Measurements from ENCODE around the gene KRTAP5-5.

The KRTAP5-5 gene

DNA sequence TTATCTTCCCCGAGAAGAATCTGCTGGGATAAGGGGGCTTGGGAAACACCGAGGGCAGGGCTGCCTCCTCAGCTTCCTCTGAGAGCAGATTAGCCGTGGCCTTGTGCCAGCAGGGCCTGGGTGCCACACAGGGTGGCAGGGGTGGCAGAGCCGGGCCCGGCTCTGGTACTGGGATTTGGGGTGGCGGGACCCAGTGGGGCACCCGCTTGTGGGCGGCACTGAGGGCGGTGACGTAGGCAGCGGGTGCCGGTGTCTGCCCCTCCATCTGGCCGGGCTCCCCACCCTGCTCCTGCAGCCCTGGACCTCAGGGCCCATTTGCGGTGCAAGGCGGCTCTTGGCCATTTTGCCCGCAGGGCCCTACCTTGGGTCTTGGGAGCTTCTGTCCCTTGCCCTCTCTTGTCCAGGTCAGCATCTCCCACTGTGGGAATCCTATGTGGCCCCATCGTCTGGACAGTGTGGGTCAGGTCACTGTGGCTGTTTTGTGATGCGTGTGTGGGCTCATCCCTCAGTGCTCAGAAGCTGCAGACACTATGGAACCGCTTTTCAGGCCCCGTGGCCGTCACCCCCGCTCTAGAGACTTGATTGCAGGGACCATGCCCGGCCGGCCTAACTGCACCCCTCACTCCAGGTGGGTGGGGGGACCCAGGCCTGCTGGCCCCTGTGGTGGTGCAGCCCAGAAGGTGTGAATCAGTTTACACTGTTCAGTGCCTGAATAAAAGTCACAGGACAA lies 37.7 kb downstream of the KRTAP5-5 start:
- DNase-seq = no peak
- no peak overlapping the region for H4K8ac ChIP-seq (ENCODE audit: low read depth, low read length)
- H2BK120ac ChIP-seq (ENCODE audit: insufficient read depth, low read length, poor library complexity) = no peak overlapping the region
- no peak overlapping the region for H4K12ac ChIP-seq (ENCODE audit: low read depth, low read length)
- no peak overlapping the region for H2BK5ac ChIP-seq (ENCODE audit: low read depth, low read length, poor library complexity)
- H3K36me3 ChIP-seq (ENCODE audit: control insufficient read depth in 1 of 2, insufficient read depth in 2 of 2, low read length in 2 of 2) = no peaks in the 10 kb centered on the region
- H3K4me3 ChIP-seq (ENCODE audit: low read depth, low read length) = no peak overlapping the region
- H3K79me2 ChIP-seq (ENCODE audit: control insufficient read depth, insufficient read depth, low read length, poor library complexity) = no peaks in the 10 kb centered on the region
- peaks cover 6% of the 10 kb centered on the region for H3K9me3 ChIP-seq (ENCODE audit: insufficient read depth, low read depth, low read length)
- H3K27me3 ChIP-seq (ENCODE audit: insufficient read depth, low read length) = no peaks in the 10 kb centered on the region
- no peak overlapping the region for H3K27ac ChIP-seq (ENCODE audit: low read depth, low read length)
- no peak overlapping the region for H2AFZ ChIP-seq (ENCODE audit: insufficient read depth, low read length, poor library complexity)
- H3K79me1 ChIP-seq (ENCODE audit: low read length) = no peaks in the 10 kb centered on the region
- H3K4me2 ChIP-seq (ENCODE audit: low read length) = no peak overlapping the region
- H3K14ac ChIP-seq (ENCODE audit: low read length) = no peak overlapping the region
- no CpG with 5 or more reads among the region's 24 CpGs for WGBS (ENCODE audit: extremely low coverage, insufficient coverage, insufficient read length)
- no peak overlapping the region for H2AK5ac ChIP-seq (ENCODE audit: low read length)
- no peak overlapping the region for H3K18ac ChIP-seq (ENCODE audit: low read length)
- H3K23ac ChIP-seq (ENCODE audit: low read length) = no peak overlapping the region
- no peak overlapping the region for H2BK12ac ChIP-seq (ENCODE audit: low read length)
- no peak overlapping the region for H3K4ac ChIP-seq (ENCODE audit: low read depth, low read length)
- no peaks in the 10 kb centered on the region for H3K4me1 ChIP-seq (ENCODE audit: control insufficient read depth in 1 of 2, insufficient read depth in 2 of 2, low read length in 2 of 2)
- H3K9ac ChIP-seq (ENCODE audit: low read length) = no peak overlapping the region
- no peak overlapping the region for H4K91ac ChIP-seq (ENCODE audit: low read depth, low read length)

DNA sequence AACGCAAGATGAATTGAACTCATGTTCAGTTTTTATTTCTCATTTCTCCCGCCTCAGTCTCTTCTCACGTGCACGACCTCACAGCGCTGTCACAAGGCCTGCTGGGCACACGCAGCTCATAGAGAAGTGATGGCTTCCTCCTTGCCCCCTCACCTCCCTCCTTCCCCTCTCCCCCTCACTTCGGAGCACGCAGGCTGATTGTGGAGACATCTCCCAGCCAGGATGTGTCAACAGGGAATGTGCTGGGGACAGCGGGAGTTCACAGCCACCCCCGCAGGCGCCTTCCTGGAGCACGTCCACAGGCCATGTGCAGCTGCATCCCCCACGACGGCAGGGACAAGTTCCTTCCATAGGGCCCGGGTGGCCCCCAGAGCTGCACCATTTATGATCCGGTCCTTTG lies 38.3 kb downstream of the KRTAP5-5 start:
- Histone ChIP-seq H3K14ac (ENCODE audit: low read length) (no peak overlapping the region), H4K8ac (ENCODE audit: low read depth, low read length) (no peak overlapping the region), H2AK5ac (ENCODE audit: low read length) (no peak overlapping the region), H3K27me3 (ENCODE audit: insufficient read depth, low read length) (no peaks in the 10 kb centered on the region), H3K36me3 (ENCODE audit: control insufficient read depth in 1 of 2, insufficient read depth in 2 of 2, low read length in 2 of 2) (no peaks in the 10 kb centered on the region), H3K4me3 (ENCODE audit: low read depth, low read length) (no peak overlapping the region), H2BK5ac (ENCODE audit: low read depth, low read length, poor library complexity) (no peak overlapping the region), H4K12ac (ENCODE audit: low read depth, low read length) (no peak overlapping the region), H2BK120ac (ENCODE audit: insufficient read depth, low read length, poor library complexity) (no peak overlapping the region), H2AFZ (ENCODE audit: insufficient read depth, low read length, poor library complexity) (no peak overlapping the region), H3K27ac (ENCODE audit: low read depth, low read length) (no peak overlapping the region), H3K9me3 (ENCODE audit: insufficient read depth, low read depth, low read length) (peaks cover 6% of the 10 kb centered on the region), H3K4ac (ENCODE audit: low read depth, low read length) (no peak overlapping the region), H3K18ac (ENCODE audit: low read length) (no peak overlapping the region), H3K4me2 (ENCODE audit: low read length) (no peak overlapping the region), H3K79me1 (ENCODE audit: low read length) (no peaks in the 10 kb centered on the region), H3K79me2 (ENCODE audit: control insufficient read depth, insufficient read depth, low read length, poor library complexity) (no peaks in the 10 kb centered on the region), H3K4me1 (ENCODE audit: control insufficient read depth in 1 of 2, insufficient read depth in 2 of 2, low read length in 2 of 2) (no peaks in the 10 kb centered on the region), H3K9ac (ENCODE audit: low read length) (no peak overlapping the region), H4K91ac (ENCODE audit: low read depth, low read length) (no peak overlapping the region), H3K23ac (ENCODE audit: low read length) (no peak overlapping the region), H2BK12ac (ENCODE audit: low read length) (no peak overlapping the region)
- no peak for DNase-seq
- no CpG with 5 or more reads among the region's 16 CpGs for WGBS (ENCODE audit: extremely low coverage, insufficient coverage, insufficient read length)

DNA sequence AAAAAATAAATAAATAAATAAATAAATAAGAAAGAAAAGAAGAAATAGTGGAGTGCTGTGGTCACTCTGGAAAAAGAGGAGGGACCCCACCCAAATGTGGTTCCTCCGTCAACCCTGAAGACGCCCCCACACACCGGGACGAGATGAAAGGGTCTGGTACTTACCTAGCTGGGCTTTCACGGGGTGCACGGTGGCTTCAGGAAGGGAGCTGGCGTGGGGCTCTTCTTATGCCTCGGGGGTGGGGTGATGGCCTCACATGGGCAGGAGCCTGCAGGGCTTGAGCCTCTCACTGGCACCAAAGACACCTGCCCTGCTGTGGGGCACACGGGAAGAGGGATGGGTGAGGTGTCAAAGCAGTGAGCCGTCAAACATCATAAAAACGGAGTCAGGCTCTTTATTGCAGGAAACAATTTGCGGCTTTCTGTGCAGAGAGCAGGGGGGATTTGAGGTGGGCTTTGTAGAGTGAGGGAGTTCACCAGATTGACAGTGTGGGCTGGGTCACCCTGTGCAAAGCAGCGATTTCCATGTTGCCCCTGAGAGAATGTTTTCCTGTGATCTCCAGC lies 39.4 kb downstream of the KRTAP5-5 start:
- DNase-seq = no peak
- Histone ChIP-seq H2BK120ac (ENCODE audit: insufficient read depth, low read length, poor library complexity) (no peak overlapping the region), H4K91ac (ENCODE audit: low read depth, low read length) (no peak overlapping the region), H3K23ac (ENCODE audit: low read length) (no peak overlapping the region), H3K27me3 (ENCODE audit: insufficient read depth, low read length) (no peaks in the 10 kb centered on the region), H2AK5ac (ENCODE audit: low read length) (no peak overlapping the region), H3K14ac (ENCODE audit: low read length) (no peak overlapping the region), H3K18ac (ENCODE audit: low read length) (no peak overlapping the region), H2BK12ac (ENCODE audit: low read length) (no peak overlapping the region), H4K12ac (ENCODE audit: low read depth, low read length) (no peak overlapping the region), H2BK5ac (ENCODE audit: low read depth, low read length, poor library complexity) (no peak overlapping the region), H3K4me2 (ENCODE audit: low read length) (no peak overlapping the region), H3K4me1 (ENCODE audit: control insufficient read depth in 1 of 2, insufficient read depth in 2 of 2, low read length in 2 of 2) (no peaks in the 10 kb centered on the region), H3K9ac (ENCODE audit: low read length) (no peak overlapping the region), H3K36me3 (ENCODE audit: control insufficient read depth in 1 of 2, insufficient read depth in 2 of 2, low read length in 2 of 2) (no peaks in the 10 kb centered on the region), H3K4me3 (ENCODE audit: low read depth, low read length) (no peak overlapping the region), H3K79me1 (ENCODE audit: low read length) (no peaks in the 10 kb centered on the region), H2AFZ (ENCODE audit: insufficient read depth, low read length, poor library complexity) (no peak overlapping the region), H3K79me2 (ENCODE audit: control insufficient read depth, insufficient read depth, low read length, poor library complexity) (no peaks in the 10 kb centered on the region), H3K9me3 (ENCODE audit: insufficient read depth, low read depth, low read length) (peaks cover 6% of the 10 kb centered on the region), H4K8ac (ENCODE audit: low read depth, low read length) (no peak overlapping the region), H3K4ac (ENCODE audit: low read depth, low read length) (no peak overlapping the region), H3K27ac (ENCODE audit: low read depth, low read length) (no peak overlapping the region)
- WGBS (ENCODE audit: extremely low coverage, insufficient coverage, insufficient read length) = no CpG with 5 or more reads among the region's 13 CpGs

DNA sequence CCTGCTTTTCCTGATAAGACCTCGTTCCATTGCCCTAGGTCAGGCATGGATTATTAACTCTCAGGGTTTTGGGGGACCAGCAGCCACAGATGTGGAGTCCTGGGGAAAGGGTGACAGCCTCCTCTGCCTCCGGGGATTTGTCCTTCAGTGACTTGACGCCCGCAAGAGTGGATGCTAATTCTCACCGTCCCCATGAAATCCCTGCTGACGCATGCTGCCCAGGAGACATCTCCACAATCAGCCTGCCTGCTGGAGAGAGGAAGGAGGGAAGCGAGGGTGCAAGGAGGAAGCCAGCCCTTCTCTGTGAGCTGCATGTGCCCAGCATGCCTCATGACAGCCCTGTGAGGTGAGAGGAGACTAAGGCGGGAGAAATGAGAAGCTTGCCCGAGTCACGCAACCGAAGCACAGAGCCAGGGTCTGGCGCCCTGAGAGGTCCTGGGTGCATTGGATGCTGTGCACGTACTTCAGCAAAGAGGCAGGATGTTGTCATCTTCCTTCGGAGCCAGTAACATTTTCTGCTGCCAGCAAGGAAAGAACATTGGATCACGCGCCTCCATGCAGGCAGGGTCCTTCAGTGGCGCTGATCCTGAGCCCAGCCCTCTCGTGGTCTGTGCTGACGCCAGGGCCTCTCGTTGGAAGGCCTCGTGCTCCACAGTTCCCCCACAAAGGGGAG lies 40.1 kb downstream of the KRTAP5-5 start:
- Histone ChIP-seq H3K4me1 (ENCODE audit: control insufficient read depth in 1 of 2, insufficient read depth in 2 of 2, low read length in 2 of 2) (no peaks in the 10 kb centered on the region), H3K23ac (ENCODE audit: low read length) (no peak overlapping the region), H4K8ac (ENCODE audit: low read depth, low read length) (no peak overlapping the region), H4K12ac (ENCODE audit: low read depth, low read length) (no peak overlapping the region), H3K27me3 (ENCODE audit: insufficient read depth, low read length) (no peaks in the 10 kb centered on the region), H3K36me3 (ENCODE audit: control insufficient read depth in 1 of 2, insufficient read depth in 2 of 2, low read length in 2 of 2) (no peaks in the 10 kb centered on the region), H4K91ac (ENCODE audit: low read depth, low read length) (no peak overlapping the region), H3K18ac (ENCODE audit: low read length) (no peak overlapping the region), H2BK12ac (ENCODE audit: low read length) (no peak overlapping the region), H3K9ac (ENCODE audit: low read length) (no peak overlapping the region), H3K4me3 (ENCODE audit: low read depth, low read length) (no peak overlapping the region), H2BK120ac (ENCODE audit: insufficient read depth, low read length, poor library complexity) (no peak overlapping the region), H3K4me2 (ENCODE audit: low read length) (no peak overlapping the region), H2AFZ (ENCODE audit: insufficient read depth, low read length, poor library complexity) (no peak overlapping the region), H3K79me2 (ENCODE audit: control insufficient read depth, insufficient read depth, low read length, poor library complexity) (no peaks in the 10 kb centered on the region), H3K4ac (ENCODE audit: low read depth, low read length) (no peak overlapping the region), H2BK5ac (ENCODE audit: low read depth, low read length, poor library complexity) (no peak overlapping the region), H3K79me1 (ENCODE audit: low read length) (no peaks in the 10 kb centered on the region), H3K14ac (ENCODE audit: low read length) (no peak overlapping the region), H3K9me3 (ENCODE audit: insufficient read depth, low read depth, low read length) (peaks cover 6% of the 10 kb centered on the region), H3K27ac (ENCODE audit: low read depth, low read length) (no peak overlapping the region), H2AK5ac (ENCODE audit: low read length) (no peak overlapping the region)
- no peak for DNase-seq
- WGBS (ENCODE audit: extremely low coverage, insufficient coverage, insufficient read length) = no CpG with 5 or more reads among the region's 21 CpGs

Data from trophoblast cell (in vitro differentiated cells and primary cell).